ENCODE data around the gene ARMC9. TPM values are rescaled to one million over a fixed set of nuclear protein-coding genes. Genes with fewer than 3 reads are reported as not detected.

The ARMC9 gene
- total RNA-seq, 1 experiment from 2014 or later: 42.7 TPM

DNA sequence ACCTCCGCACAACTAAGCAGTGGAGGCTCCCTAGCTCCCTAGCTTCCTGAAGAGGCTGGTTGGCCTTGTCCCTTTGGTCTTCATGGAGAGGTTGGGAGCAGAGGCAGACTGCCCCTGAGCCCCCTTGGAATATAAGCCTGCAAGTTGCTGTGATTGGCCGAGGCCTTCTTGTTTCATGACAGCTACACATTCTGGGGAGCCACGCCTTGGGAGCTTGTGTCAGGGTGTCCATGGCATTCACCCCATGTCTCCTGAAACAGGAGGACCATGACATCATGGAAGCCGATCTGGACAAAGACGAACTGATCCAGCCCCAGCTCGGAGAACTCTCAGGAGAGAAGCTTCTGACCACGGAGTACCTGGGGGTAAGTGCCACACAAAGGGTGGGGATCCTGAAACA is 133.1 kb downstream of the ARMC9 start:
- Histone ChIP-seq H3K27me3 (ENCODE audit: control insufficient read depth, insufficient read depth, low read length) (no peaks in the 10 kb centered on the region), H3K27ac (ENCODE audit: low read length) (no peak overlapping the region), H3K36me3 (ENCODE audit: control insufficient read depth, insufficient read depth, low read length) (no peaks in the 10 kb centered on the region), H3K4me1 (ENCODE audit: control insufficient read depth, insufficient read depth, low read length) (no peaks in the 10 kb centered on the region), H3K9me3 (ENCODE audit: control insufficient read depth, insufficient read depth, low read depth, low read length) (no peaks in the 10 kb centered on the region), H3K4me3 (ENCODE audit: low read depth in 2 of 2, low read length in 2 of 2) (no peak overlapping the region)
- DNase-seq (ENCODE audit: low read depth, low spot score) (no peak), ATAC-seq (no peak)
- CTCF ChIA-PET: no interaction called here
- TF ChIP-seq CTCF (IDR thresholded peaks at IDR 0.05) (no peak), SIN3A (IDR thresholded peaks at IDR 0.05; ENCODE audit: borderline replicate concordance, insufficient read depth, low read depth, low read length) (no peak), TCF7L2 (IDR thresholded peaks at IDR 0.05; ENCODE audit: low read depth, low read length) (no peak), POLR2AphosphoS5 (IDR thresholded peaks at IDR 0.05; ENCODE audit: low read depth, low read length) (no peak)
- TF ChIP-seq, protein P1, sequence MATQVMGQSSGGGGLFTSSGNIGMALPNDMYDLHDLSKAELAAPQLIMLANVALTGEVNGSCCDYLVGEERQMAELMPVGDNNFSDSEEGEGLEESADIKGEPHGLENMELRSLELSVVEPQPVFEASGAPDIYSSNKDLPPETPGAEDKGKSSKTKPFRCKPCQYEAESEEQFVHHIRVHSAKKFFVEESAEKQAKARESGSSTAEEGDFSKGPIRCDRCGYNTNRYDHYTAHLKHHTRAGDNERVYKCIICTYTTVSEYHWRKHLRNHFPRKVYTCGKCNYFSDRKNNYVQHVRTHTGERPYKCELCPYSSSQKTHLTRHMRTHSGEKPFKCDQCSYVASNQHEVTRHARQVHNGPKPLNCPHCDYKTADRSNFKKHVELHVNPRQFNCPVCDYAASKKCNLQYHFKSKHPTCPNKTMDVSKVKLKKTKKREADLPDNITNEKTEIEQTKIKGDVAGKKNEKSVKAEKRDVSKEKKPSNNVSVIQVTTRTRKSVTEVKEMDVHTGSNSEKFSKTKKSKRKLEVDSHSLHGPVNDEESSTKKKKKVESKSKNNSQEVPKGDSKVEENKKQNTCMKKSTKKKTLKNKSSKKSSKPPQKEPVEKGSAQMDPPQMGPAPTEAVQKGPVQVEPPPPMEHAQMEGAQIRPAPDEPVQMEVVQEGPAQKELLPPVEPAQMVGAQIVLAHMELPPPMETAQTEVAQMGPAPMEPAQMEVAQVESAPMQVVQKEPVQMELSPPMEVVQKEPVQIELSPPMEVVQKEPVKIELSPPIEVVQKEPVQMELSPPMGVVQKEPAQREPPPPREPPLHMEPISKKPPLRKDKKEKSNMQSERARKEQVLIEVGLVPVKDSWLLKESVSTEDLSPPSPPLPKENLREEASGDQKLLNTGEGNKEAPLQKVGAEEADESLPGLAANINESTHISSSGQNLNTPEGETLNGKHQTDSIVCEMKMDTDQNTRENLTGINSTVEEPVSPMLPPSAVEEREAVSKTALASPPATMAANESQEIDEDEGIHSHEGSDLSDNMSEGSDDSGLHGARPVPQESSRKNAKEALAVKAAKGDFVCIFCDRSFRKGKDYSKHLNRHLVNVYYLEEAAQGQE (IDR thresholded peaks at IDR 0.05; ENCODE audit: insufficient read depth in 1 of 2, low read depth in 2 of 2, low read length in 1 of 2): no peak
- POLR2A ChIA-PET: no interaction called here
- BruUV-seq (replicated peaks): no TSS peak
- in situ Hi-C loops (cut with HindIII; ENCODE audit: low pct_unique_long_range_greater_than_20kb, low sequenced_read_pairs): no loop called here
- intact Hi-C loops (cut with micrococcal nuclease; ENCODE audit: unreplicated experiment): no loop called here

GRCh38 chr2:231332388-231332787 is 134.0 kb downstream of the ARMC9 start:
- CTCF ChIA-PET: no interaction called here

DNA sequence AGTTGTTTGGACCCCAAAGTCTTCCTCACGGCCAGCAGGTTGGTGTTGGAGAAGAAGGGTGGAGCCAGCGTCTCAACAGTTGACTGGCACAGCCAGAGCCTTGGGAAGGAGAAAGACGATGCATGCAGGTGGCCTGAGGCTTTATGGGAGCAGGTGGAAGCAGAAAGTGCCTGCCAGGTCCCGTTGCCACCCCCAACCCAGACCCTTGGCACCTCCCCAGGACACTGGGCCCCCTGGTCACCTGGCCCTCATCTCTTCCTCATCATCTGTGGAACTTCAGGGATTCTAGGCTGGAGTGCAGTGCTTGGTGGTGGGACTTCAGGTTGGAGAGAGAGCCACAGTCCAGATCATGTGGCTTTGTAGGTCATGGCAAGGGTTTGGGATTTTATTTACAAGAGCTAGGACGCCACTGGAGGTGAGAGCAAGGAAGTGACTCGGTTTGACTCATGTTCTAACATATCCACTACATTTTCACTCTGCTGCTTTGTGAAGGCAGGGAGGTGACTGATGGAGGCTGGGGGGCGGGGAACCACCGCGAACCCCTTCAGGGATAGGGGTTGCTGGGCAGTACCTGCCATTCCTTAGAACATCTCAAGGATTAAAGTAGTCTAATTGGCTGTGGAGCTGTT is 134.6 kb downstream of the ARMC9 start:
- in situ Hi-C loops (cut with HindIII; ENCODE audit: low pct_unique_long_range_greater_than_20kb, low sequenced_read_pairs): no loop called here
- no peak overlapping the region for H3K27ac ChIP-seq (ENCODE audit: low read length)
- no peak for DNase-seq (ENCODE audit: low read depth, low spot score)
- no peak overlapping the region for H3K4me3 ChIP-seq (ENCODE audit: low read depth in 2 of 2, low read length in 2 of 2)
- POLR2A ChIA-PET: no interaction called here
- no peaks in the 10 kb centered on the region for H3K4me1 ChIP-seq (ENCODE audit: control insufficient read depth, insufficient read depth, low read length)
- no peak for ATAC-seq
- no peaks in the 10 kb centered on the region for H3K9me3 ChIP-seq (ENCODE audit: control insufficient read depth, insufficient read depth, low read depth, low read length)
- no peaks in the 10 kb centered on the region for H3K36me3 ChIP-seq (ENCODE audit: control insufficient read depth, insufficient read depth, low read length)
- CTCF ChIA-PET: no interaction called here
- TF ChIP-seq TCF7L2 (IDR thresholded peaks at IDR 0.05; ENCODE audit: low read depth, low read length): no peak
- TF ChIP-seq SIN3A (IDR thresholded peaks at IDR 0.05; ENCODE audit: borderline replicate concordance, insufficient read depth, low read depth, low read length): no peak
- no peak for TF ChIP-seq CTCF (IDR thresholded peaks at IDR 0.05)
- no peak for TF ChIP-seq POLR2AphosphoS5 (IDR thresholded peaks at IDR 0.05; ENCODE audit: low read depth, low read length)
- TF ChIP-seq, protein P1 (IDR thresholded peaks at IDR 0.05; ENCODE audit: insufficient read depth in 1 of 2, low read depth in 2 of 2, low read length in 1 of 2): no peak
- intact Hi-C loops (cut with micrococcal nuclease; ENCODE audit: unreplicated experiment): no loop called here
- H3K27me3 ChIP-seq (ENCODE audit: control insufficient read depth, insufficient read depth, low read length): no peaks in the 10 kb centered on the region
- BruUV-seq (replicated peaks): no TSS peak

More at GRCh38 chr2:231332388-231332787, 134.0 kb downstream of the ARMC9 start:
- TF ChIP-seq TCF7L2 (IDR thresholded peaks at IDR 0.05; ENCODE audit: low read depth, low read length) (no peak), SIN3A (IDR thresholded peaks at IDR 0.05; ENCODE audit: borderline replicate concordance, insufficient read depth, low read depth, low read length) (no peak), POLR2AphosphoS5 (IDR thresholded peaks at IDR 0.05; ENCODE audit: low read depth, low read length) (no peak)
- Histone ChIP-seq H3K27ac (ENCODE audit: low read length) (no peak overlapping the region), H3K36me3 (ENCODE audit: control insufficient read depth, insufficient read depth, low read length) (no peaks in the 10 kb centered on the region), H3K27me3 (ENCODE audit: control insufficient read depth, insufficient read depth, low read length) (no peaks in the 10 kb centered on the region), H3K4me3 (ENCODE audit: low read depth in 2 of 2, low read length in 2 of 2) (no peak overlapping the region), H3K9me3 (ENCODE audit: control insufficient read depth, insufficient read depth, low read depth, low read length) (no peaks in the 10 kb centered on the region), H3K4me1 (ENCODE audit: control insufficient read depth, insufficient read depth, low read length) (no peaks in the 10 kb centered on the region)
- in situ Hi-C loops (cut with HindIII; ENCODE audit: low pct_unique_long_range_greater_than_20kb, low sequenced_read_pairs): no loop called here
- DNase-seq (ENCODE audit: low read depth, low spot score) (no peak), ATAC-seq (no peak)
- POLR2A ChIA-PET: no interaction called here
- intact Hi-C loops (cut with micrococcal nuclease; ENCODE audit: unreplicated experiment): no loop called here
- no TSS peak for BruUV-seq (replicated peaks)
